DMS79 (cell line): ENCODE data around the gene EXOSC3.
"Not testable (repeated sequence)": the region's sequence is repeated elsewhere in the genome, so short reads cannot be mapped to it uniquely, and the experiment has no call there.

Source experiments
- DNase-seq: peaks from one replicate; lab custom pipeline; 2025; lab: John Stamatoyannopoulos, UW

The EXOSC3 gene

GRCh38 chr9:37784616-37785483 lies at the start of gene EXOSC3:
TSS of gene EXOSC3 (minus strand) at chr9:37785064. CDS start at chr9:37785044, 20 bp downstream.
- peak; percentile 90 for DNase-seq

GRCh38 chr9:37827483-37828165 lies 42.8 kb upstream of the EXOSC3 start:
- DNase-seq = no peak

- DNase-seq = not testable (repeated sequence)
Measured at GRCh38 chr9:37825174-37825573, 40.3 kb upstream of the EXOSC3 start.

GRCh38 chr9:37820142-37820541 lies 35.3 kb upstream of the EXOSC3 start:
- no peak for DNase-seq

- no peak for DNase-seq
Measured at GRCh38 chr9:37818849-37819248, 34.0 kb upstream of the EXOSC3 start.

GRCh38 chr9:37812773-37813379 lies 28.0 kb upstream of the EXOSC3 start:
- no peak for DNase-seq

GRCh38 chr9:37811906-37812476 lies 27.1 kb upstream of the EXOSC3 start:
- no peak for DNase-seq

- DNase-seq = not testable (repeated sequence)
Measured at GRCh38 chr9:37809676-37810075, 24.8 kb upstream of the EXOSC3 start.

GRCh38 chr9:37806271-37806670 lies 21.4 kb upstream of the EXOSC3 start:
- DNase-seq = no peak

GRCh38 chr9:37801959-37802711 lies 17.3 kb upstream of the EXOSC3 start:
- no peak for DNase-seq

GRCh38 chr9:37801287-37801850 lies 16.5 kb upstream of the EXOSC3 start:
- DNase-seq = no peak

GRCh38 chr9:37800631-37801286 lies 15.9 kb upstream of the EXOSC3 start, which contains the start of gene DCAF10:
TSS of gene DCAF10 (plus strand) at chr9:37800797. CDS start at chr9:37800867, 70 bp downstream.
- peak; percentile 66 for DNase-seq

- no peak for DNase-seq
Measured at GRCh38 chr9:37798677-37799076, 13.8 kb upstream of the EXOSC3 start.

- no peak for DNase-seq
Measured at GRCh38 chr9:37796232-37796631, 11.4 kb upstream of the EXOSC3 start.

- no peak for DNase-seq
Measured at GRCh38 chr9:37792122-37792521, 7.3 kb upstream of the EXOSC3 start.

GRCh38 chr9:37790096-37790495 lies 5.2 kb upstream of the EXOSC3 start:
- DNase-seq = no peak

GRCh38 chr9:37788332-37788731 lies 3.5 kb upstream of the EXOSC3 start:
- no peak for DNase-seq

- no peak for DNase-seq
Measured at GRCh38 chr9:37787059-37787458, 2.2 kb upstream of the EXOSC3 start.

GRCh38 chr9:37784291-37784615 lies 611 bp downstream of the EXOSC3 start:
- DNase-seq = no peak

- no peak for DNase-seq
Measured at GRCh38 chr9:37778534-37778933, 6.3 kb downstream of the EXOSC3 start.

- DNase-seq = no peak
Measured at GRCh38 chr9:37776328-37776727, 8.5 kb downstream of the EXOSC3 start.
